K562 (cell line): ENCODE measurements around the gene MRPL40. TPM values are rescaled to one million over a fixed set of nuclear protein-coding genes. Genes with fewer than 3 reads are reported as not detected.

Source experiments
- ATAC-seq: fragments of 200-7000 bp; cut with Tn5 transposase; 3 replicates; pipeline ENCODE4 v1.9.1; 2020; ENCODE audit warnings: moderate library complexity
- BruUV-seq: library from RNA; stranded (reverse); fragments of 400-500 nt; replicated peaks from 2 replicates; lab custom pipeline; 2021; lab: Mats Ljungman, UMichigan
- CTCF ChIA-PET: fragments of 300-600 bp; formaldehyde crosslinking; extraction: SDS; loops from one replicate; lab custom pipeline; 2021; ENCODE audit warnings: low intra/inter-chr PET ratio; lab: Yijun Ruan, JAX
- POLR2A ChIA-PET: fragments of 300-600, 350-650 bp; sonication (Branson Sonifier 250); formaldehyde crosslinking; extraction: SDS; loops from one replicate; lab custom pipeline; 2021; ENCODE audit warnings: antibody characterized with exemption, inconsistent platforms; lab: Yijun Ruan, JAX
- DNase-seq, 4 experiments: peaks; one replicate each; pipeline versions ENCODE4 v3.0.0 to v3.0.0-alpha.2; 2011 to 2018; ENCODE audit warnings: low spot score in 3 of 4, mixed read lengths in 3 of 4; ENCODE audit errors: extremely low read depth in 1 of 4
- FAIRE-seq: peaks from 2 replicates; lab custom pipeline; 2011; peaks lifted over from hg19 to GRCh38; lab: Jason Lieb, UNC
- H2AFZ ChIP-seq: 2 replicates; pipeline ENCODE4 v1.6.0; 2011; ENCODE audit warnings: low read depth, low read length, control low read depth, inconsistent platforms
- H3K27ac ChIP-seq: fragments of 200-600 bp; 3 replicates; pipeline ENCODE4 v1.8.0; 2011; ENCODE audit warnings: low read depth, mild to moderate bottlenecking, control low read depth, inconsistent platforms, low read length, moderate library complexity, mixed read lengths; ENCODE audit errors: extremely low read depth
- H3K27me3 ChIP-seq, 2 experiments: fragments of 300-600 bp in 1 of 2; 2 replicates in 1 of 2; 3 replicates in 1 of 2; pipeline versions ENCODE4 v1.6.0 to v1.8.0; 2011; ENCODE audit warnings: inconsistent platforms in 2 of 2, low read length in 2 of 2, mild to moderate bottlenecking in 1 of 2, mixed read lengths in 1 of 2, moderate library complexity in 1 of 2; ENCODE audit not compliant: control insufficient read depth in 2 of 2, insufficient read depth in 2 of 2
- H3K36me3 ChIP-seq: fragments of 300-600 bp; 3 replicates; pipeline ENCODE4 v1.8.0; 2011; ENCODE audit warnings: mild to moderate bottlenecking, low read length, inconsistent platforms; ENCODE audit not compliant: control insufficient read depth, insufficient read depth
- H3K4me1 ChIP-seq, 2 experiments: fragments of 200-600 bp in 1 of 2; replicated peaks in 1 of 2; 2 replicates in 1 of 2; 3 replicates in 1 of 2; pipeline versions ENCODE4 v1.5.1 to v1.8.0; 2011; ENCODE audit warnings: inconsistent platforms in 2 of 2, low read length in 2 of 2, mild to moderate bottlenecking in 1 of 2, mixed read lengths in 1 of 2, moderate library complexity in 1 of 2; ENCODE audit not compliant: control insufficient read depth in 2 of 2, insufficient read depth in 2 of 2
- H3K4me2 ChIP-seq: 2 replicates; pipeline ENCODE4 v1.6.1; 2011; ENCODE audit warnings: low read length, control low read depth, inconsistent platforms, mixed read lengths; ENCODE audit not compliant: insufficient read depth
- H3K4me3 ChIP-seq: fragments of 200-600 bp; sonication (generic), shearing (Covaris generic); 2 replicates; pipeline ENCODE4 v1.5.1; 2016; ENCODE audit warnings: control low read depth, inconsistent platforms
- H3K79me2 ChIP-seq: fragments of 200-600 bp; 3 replicates; pipeline ENCODE4 v1.8.0; 2011; ENCODE audit warnings: low read length, inconsistent platforms; ENCODE audit not compliant: control insufficient read depth, insufficient read depth
- H3K9ac ChIP-seq, 2 experiments: 2 replicates each; pipeline versions ENCODE4 v1.6.0 to v1.6.1; 2011; ENCODE audit warnings: low read depth in 2 of 2, low read length in 2 of 2, control low read depth in 1 of 2, inconsistent platforms in 1 of 2, mild to moderate bottlenecking in 1 of 2, mixed read lengths in 1 of 2; ENCODE audit not compliant: insufficient read depth in 1 of 2
- H3K9me1 ChIP-seq: one replicate; pipeline ENCODE4 v1.6.0; 2011; ENCODE audit warnings: inconsistent platforms, mild to moderate bottlenecking, low read length, moderate library complexity; ENCODE audit not compliant: control insufficient read depth, insufficient read depth
- H3K9me3 ChIP-seq: replicated peaks from 2 replicates; pipeline ENCODE4 v1.5.1; 2011; ENCODE audit warnings: low read depth, low read length, inconsistent platforms; ENCODE audit not compliant: control insufficient read depth, insufficient read depth
- H4K20me1 ChIP-seq: replicated peaks from 2 replicates; pipeline ENCODE4 v1.6.1; 2011; ENCODE audit warnings: low read length, inconsistent platforms, mixed read lengths; ENCODE audit not compliant: control insufficient read depth, insufficient read depth
- ARID3B ChIP-seq: fragments of 250-450 bp; sonication (Bioruptor Pico); IDR thresholded peaks from 2 replicates; pipeline ENCODE4 v1.4.0; 2020; ENCODE audit warnings: borderline replicate concordance
- ATF1 ChIP-seq, 2 experiments: fragments of 450-650 bp in 1 of 2; IDR thresholded peaks; 2 replicates each; pipeline ENCODE4 v1.6.1; 2016; ENCODE audit warnings: missing compliant biosample characterization in 1 of 2, missing genetic modification characterization in 1 of 2
- CBX8 ChIP-seq: fragments of 200-600 bp; sonication (generic); IDR thresholded peaks from 2 replicates; pipeline ENCODE4 v1.6.1; 2012; ENCODE audit warnings: borderline replicate concordance, mixed run types, low read depth, mild to moderate bottlenecking, moderate library complexity, mixed read lengths, low read length, control low read depth, inconsistent platforms; ENCODE audit not compliant: poor library complexity, severe bottlenecking; ENCODE audit errors: extremely low read depth
- GATAD2B ChIP-seq: fragments of 450-650 bp; IDR thresholded peaks from 2 replicates; pipeline ENCODE4 v1.6.1; 2017; ENCODE audit warnings: mild to moderate bottlenecking, borderline replicate concordance
- KLF13 ChIP-seq: fragments of 450-650 bp; IDR thresholded peaks from 2 replicates; pipeline ENCODE4 v1.6.1; 2016; ENCODE audit warnings: missing genetic modification characterization, low read depth, mild to moderate bottlenecking, missing compliant biosample characterization, moderate library complexity, borderline replicate concordance
- MYC ChIP-seq, 2 experiments: fragments of 250-450 bp in 1 of 2; sonication (Bioruptor Pico) in 1 of 2; IDR thresholded peaks; 2 replicates each; pipeline versions ENCODE4 v1.5.1 to v1.6.1; 2012 to 2021; ENCODE audit warnings: low read depth in 2 of 2, borderline replicate concordance in 1 of 2, improper control_type of control experiment in 1 of 2, low read length in 1 of 2, mild to moderate bottlenecking in 1 of 2, moderate library complexity in 1 of 2
- NCOA1 ChIP-seq: fragments of 450-650 bp; IDR thresholded peaks from 2 replicates; pipeline ENCODE4 v1.6.1; 2016; ENCODE audit warnings: low read depth
- NR2F6 ChIP-seq: fragments of 450-650 bp; formaldehyde crosslinking; IDR thresholded peaks from 2 replicates; pipeline ENCODE4 v1.4.0; 2020; ENCODE audit warnings: mild to moderate bottlenecking
- POLR2AphosphoS5 ChIP-seq: IDR thresholded peaks from 2 replicates; pipeline ENCODE4 v1.6.1; 2011; ENCODE audit warnings: mild to moderate bottlenecking, low read depth, low read length, moderate library complexity; ENCODE audit not compliant: control insufficient read depth, insufficient read depth
- RBFOX2 ChIP-seq: fragments of 200-400 bp; formaldehyde crosslinking; IDR thresholded peaks from 2 replicates; pipeline ENCODE4 v1.6.1; 2017; ENCODE audit warnings: low read depth, mild to moderate bottlenecking, low read length, moderate library complexity
- RBM15 ChIP-seq: fragments of 200-400 bp; formaldehyde crosslinking; IDR thresholded peaks from 2 replicates; pipeline ENCODE4 v1.6.1; 2018; ENCODE audit warnings: mild to moderate bottlenecking, low read length, moderate library complexity; ENCODE audit not compliant: insufficient read depth
- RHOXF2B ChIP-seq: fragments of 250-450 bp; sonication (Bioruptor Pico); conservative IDR thresholded peaks from 2 replicates; pipeline ENCODE4 v1.5.1; 2021
- THAP12 ChIP-seq: fragments of 250-450 bp; sonication (Bioruptor Pico); IDR thresholded peaks from 2 replicates; pipeline ENCODE4 v1.9.0; 2021; ENCODE audit warnings: mild to moderate bottlenecking, inconsistent platforms
- ZC3H4 ChIP-seq: sonication (generic); formaldehyde crosslinking; IDR thresholded peaks from 2 replicates; pipeline ENCODE4 v1.9.0; 2021; ENCODE audit warnings: missing genetic modification reagents, borderline replicate concordance
- WGBS: fragments of 100-300 bp; shearing (Covaris generic); methylation state at CpG from one replicate; pipeline ENCODE4 v1.1.6; 2016; ENCODE audit warnings: low coverage, mixed read lengths; ENCODE audit not compliant: insufficient coverage; ENCODE audit errors: missing lambda C conversion rate; 5-methylcytosine and 5-hydroxymethylcytosine counted together
- in situ Hi-C: fragments of 300-500 bp; cut with MboI; formaldehyde crosslinking; loops from 4 replicates; pipeline ENCODE4 v1.15.0; 2018; ENCODE audit warnings: inconsistent platforms, mixed read lengths
- intact Hi-C: fragments of 100-400 bp; cut with micrococcal nuclease; formaldehyde crosslinking; loops from 2 replicates; pipeline ENCODE4 v1.14.2; 2022
- polyA plus RNA-seq, 8 experiments: library from polyadenylated mRNA; depleted of rRNA in 4 of 8; stranded (reverse) in 5 of 8; unstranded in 3 of 8; fragments of >200 nt; fragmentation: Nextera tagmentation in 2 of 8; fragmentation: Illumina TruSeq in 1 of 8; extraction: Ambion mirVana in 2 of 8; extraction: Trizol in 1 of 8; gene quantifications; 2 replicates each; pipeline versions ENCODE4 v1.2.1 to v1.2.3, GENCODE V29; 2011 to 2014; ENCODE audit warnings: inconsistent platforms in 1 of 8, missing spikeins in 1 of 8
- total RNA-seq, 7 experiments: library from RNA; depleted of rRNA in 6 of 7; stranded (reverse); fragments of >200 nt in 6 of 7; fragmentation: Illumina TruSeq in 2 of 7; extraction: Trizol in 2 of 7; gene quantifications; 2 replicates each; pipeline versions ENCODE4 v1.2.1 to v1.2.3, GENCODE V29; 2011 to 2021; ENCODE audit warnings: low replicate concordance in 1 of 7

Gene MRPL40
- total and polyA plus RNA-seq, 9 of the 15 experiments (the other 6 are each of a cell fraction or from before 2014, with no cell fraction given) = 132 to 652 (median 208) TPM

GRCh38 chr22:19430890-19431541 is 1.3 kb upstream of the MRPL40 start:
- Histone ChIP-seq H3K4me1 (peaks cover 17 to 39% of the 10 kb centered on the region in 2 experiments), H3K4me3 (peak overlapping the region; percentile 68), H3K79me2 (peaks cover 78% of the 10 kb centered on the region), H3K4me2 (peak overlapping the region; percentile 86), H3K9me1 (no peaks in the 10 kb centered on the region), H4K20me1 (peaks cover 28% of the 10 kb centered on the region), H3K27me3 (no peaks in the 10 kb centered on the region), H2AFZ (peak overlapping the region; percentile 28), H3K36me3 (peaks cover 61% of the 10 kb centered on the region), H3K9me3 (no peaks in the 10 kb centered on the region), H3K27ac (peak overlapping the region; percentile 75), H3K9ac (peak overlapping the region; percentile 85 to 97)
- no TSS peak for BruUV-seq
- DNase-seq (peak in 3 of 4 experiments; percentile 72 to 83 (median 82)), ATAC-seq (peak; percentile 2), FAIRE-seq (no peak)
- POLR2A ChIA-PET = interaction anchor here (0.6 to 11.9 kb wide), 28 partner anchors 8 to 693 kb away, joined by 3 to 284 read pairs (median 5); partner anchors contain the start of genes C22orf39, CDC45, SLC25A1 and UFD1
- intact Hi-C loops (loop anchor here (1.0 to 5.0 kb wide), 4 partner anchors 12 to 309 kb away; partner anchors contain the start of gene DGCR2), in situ Hi-C loops (no loop called here)
- WGBS = under 1% methylated on average over 53 of the region's 53 CpGs
- CTCF ChIA-PET = interaction anchor here (0.6 to 1.7 kb wide), 4 partner anchors 48 to 300 kb away, joined by 3 to 5 read pairs (median 4); partner anchors contain the start of genes CDC45 and UFD1
- TF ChIP-seq NCOA1 (no peak), RHOXF2B (CRISPR knock-in tag) (no peak; the same call in 1 of the 2 replicates), POLR2AphosphoS5 (no peak), THAP12 (peak; percentile 85; the same call in 1 of the 2 replicates), GATAD2B (no peak), NR2F6 (CRISPR knock-in tag) (no peak), MYC (IDR thresholded peaks at IDR 0.05; ENCODE audit: low read depth, low read length) (peak; percentile 95), MYC (CRISPR knock-in tag; IDR thresholded peaks at IDR 0.05; ENCODE audit: borderline replicate concordance, low read depth) (peak; percentile 98), ARID3B (CRISPR knock-in tag) (peak; percentile 27; the same call in 1 of the 2 replicates), ATF1 (CRISPR knock-in tag; IDR thresholded peaks at IDR 0.05) (no peak), ATF1 (tag; IDR thresholded peaks at IDR 0.05) (peak; percentile 67; the same call in 1 of the 2 replicates), KLF13 (tag) (0 out of 2 replicates have a peak, but pooled peaks have one; percentile 13), ZC3H4 (CRISPR knock-in tag) (no peak), RBFOX2 (peak; percentile 65), RBM15 (no peak), CBX8 (no peak)
